ENCODE measurements around the gene ZSCAN20. TPM values are rescaled to one million over a fixed set of nuclear protein-coding genes. Genes with fewer than 3 reads are reported as not detected.
"Not testable (repeated sequence)": the region's sequence is repeated elsewhere in the genome, so short reads cannot be mapped to it uniquely, and the experiment has no call there.

ZSCAN20 gene
- total RNA-seq, 1 donor from 2014 or later: 4.3 TPM

- no peak for ATAC-seq
- no peak overlapping the region for H3K27ac ChIP-seq
- intact Hi-C loops (cut with DNase I): no loop called here
Observed at GRCh38 chr1:33503506-33503905, 31.1 kb downstream of the ZSCAN20 start.

DNA sequence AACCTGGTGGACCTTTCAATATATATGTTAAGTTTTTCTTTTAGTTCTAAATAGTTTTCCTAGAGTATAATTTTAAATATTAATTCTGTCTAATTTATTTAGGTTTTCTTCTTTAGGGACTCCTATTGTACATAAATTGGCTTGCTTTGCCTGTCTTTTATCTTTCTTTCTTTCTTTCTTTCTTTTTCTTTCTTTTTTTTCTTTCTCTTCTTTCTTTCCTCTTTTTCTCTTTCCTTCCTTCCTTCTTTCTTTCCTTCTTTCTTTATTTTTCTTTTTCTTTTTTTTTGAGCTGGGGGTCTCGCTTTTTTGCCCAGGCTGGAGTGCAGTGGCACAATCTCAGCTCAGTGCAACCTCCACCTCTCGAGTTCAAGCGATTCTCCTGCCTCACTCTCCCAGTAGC, 35.2 kb downstream of the ZSCAN20 start:
- no peak for ATAC-seq

More at GRCh38 chr1:33503506-33503905, 31.1 kb downstream of the ZSCAN20 start:
- no peak for DNase-seq
- no peaks in the 10 kb centered on the region for H3K36me3 ChIP-seq
- no peaks in the 10 kb centered on the region for H3K27me3 ChIP-seq
- H3K9me3 ChIP-seq: no peaks in the 10 kb centered on the region
- TF ChIP-seq, protein P1, sequence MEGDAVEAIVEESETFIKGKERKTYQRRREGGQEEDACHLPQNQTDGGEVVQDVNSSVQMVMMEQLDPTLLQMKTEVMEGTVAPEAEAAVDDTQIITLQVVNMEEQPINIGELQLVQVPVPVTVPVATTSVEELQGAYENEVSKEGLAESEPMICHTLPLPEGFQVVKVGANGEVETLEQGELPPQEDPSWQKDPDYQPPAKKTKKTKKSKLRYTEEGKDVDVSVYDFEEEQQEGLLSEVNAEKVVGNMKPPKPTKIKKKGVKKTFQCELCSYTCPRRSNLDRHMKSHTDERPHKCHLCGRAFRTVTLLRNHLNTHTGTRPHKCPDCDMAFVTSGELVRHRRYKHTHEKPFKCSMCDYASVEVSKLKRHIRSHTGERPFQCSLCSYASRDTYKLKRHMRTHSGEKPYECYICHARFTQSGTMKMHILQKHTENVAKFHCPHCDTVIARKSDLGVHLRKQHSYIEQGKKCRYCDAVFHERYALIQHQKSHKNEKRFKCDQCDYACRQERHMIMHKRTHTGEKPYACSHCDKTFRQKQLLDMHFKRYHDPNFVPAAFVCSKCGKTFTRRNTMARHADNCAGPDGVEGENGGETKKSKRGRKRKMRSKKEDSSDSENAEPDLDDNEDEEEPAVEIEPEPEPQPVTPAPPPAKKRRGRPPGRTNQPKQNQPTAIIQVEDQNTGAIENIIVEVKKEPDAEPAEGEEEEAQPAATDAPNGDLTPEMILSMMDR (IDR thresholded peaks at IDR 0.05): no peak
- no peak overlapping the region for H3K4me3 ChIP-seq
- H3K4me1 ChIP-seq: no peaks in the 10 kb centered on the region

GRCh38 chr1:33508151-33508550, 35.7 kb downstream of the ZSCAN20 start:
- Histone ChIP-seq H3K36me3 (no peaks in the 10 kb centered on the region), H3K4me3 (no peak overlapping the region), H3K27ac (no peak overlapping the region), H3K27me3 (no peaks in the 10 kb centered on the region), H3K4me1 (no peaks in the 10 kb centered on the region), H3K9me3 (no peaks in the 10 kb centered on the region)
- no peak for ATAC-seq
- TF ChIP-seq, protein P1 (IDR thresholded peaks at IDR 0.05): no peak
- no peak for DNase-seq
- intact Hi-C loops (cut with DNase I): no loop called here

More for the DNA sequence above, 35.2 kb downstream of the ZSCAN20 start:
- Histone ChIP-seq H3K4me1 (no peaks in the 10 kb centered on the region), H3K36me3 (no peaks in the 10 kb centered on the region), H3K4me3 (no peak overlapping the region), H3K27me3 (no peaks in the 10 kb centered on the region), H3K27ac (no peak overlapping the region), H3K9me3 (no peaks in the 10 kb centered on the region)
- TF ChIP-seq, protein P1 (IDR thresholded peaks at IDR 0.05): no peak
- intact Hi-C loops (cut with DNase I): no loop called here
- no peak for DNase-seq

DNA sequence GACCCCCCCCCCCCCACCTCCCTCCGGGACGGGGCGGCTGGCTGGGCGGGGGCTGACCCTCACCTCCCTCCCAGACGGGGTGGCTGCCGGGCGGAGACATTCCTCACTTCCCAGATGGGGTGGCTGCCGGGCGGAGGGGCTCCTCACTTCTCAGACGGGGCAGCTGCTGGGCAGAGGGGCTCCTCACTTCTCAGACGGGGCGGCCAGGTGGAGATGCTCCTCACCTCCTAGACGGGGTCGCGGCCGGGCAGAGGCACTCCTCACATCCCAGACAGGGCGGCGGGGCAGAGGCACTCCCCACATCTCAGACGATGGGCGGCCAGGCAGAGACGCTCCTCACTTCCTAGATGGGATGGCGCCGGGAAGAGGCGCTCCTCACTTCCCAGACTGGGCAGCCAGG, 36.8 kb downstream of the ZSCAN20 start:
- DNase-seq; H3K4me1 ChIP-seq; H3K36me3 ChIP-seq; H3K27me3 ChIP-seq; ATAC-seq; H3K27ac ChIP-seq; H3K9me3 ChIP-seq; H3K4me3 ChIP-seq; intact Hi-C loops (cut with DNase I): not testable (repeated sequence)

DNA sequence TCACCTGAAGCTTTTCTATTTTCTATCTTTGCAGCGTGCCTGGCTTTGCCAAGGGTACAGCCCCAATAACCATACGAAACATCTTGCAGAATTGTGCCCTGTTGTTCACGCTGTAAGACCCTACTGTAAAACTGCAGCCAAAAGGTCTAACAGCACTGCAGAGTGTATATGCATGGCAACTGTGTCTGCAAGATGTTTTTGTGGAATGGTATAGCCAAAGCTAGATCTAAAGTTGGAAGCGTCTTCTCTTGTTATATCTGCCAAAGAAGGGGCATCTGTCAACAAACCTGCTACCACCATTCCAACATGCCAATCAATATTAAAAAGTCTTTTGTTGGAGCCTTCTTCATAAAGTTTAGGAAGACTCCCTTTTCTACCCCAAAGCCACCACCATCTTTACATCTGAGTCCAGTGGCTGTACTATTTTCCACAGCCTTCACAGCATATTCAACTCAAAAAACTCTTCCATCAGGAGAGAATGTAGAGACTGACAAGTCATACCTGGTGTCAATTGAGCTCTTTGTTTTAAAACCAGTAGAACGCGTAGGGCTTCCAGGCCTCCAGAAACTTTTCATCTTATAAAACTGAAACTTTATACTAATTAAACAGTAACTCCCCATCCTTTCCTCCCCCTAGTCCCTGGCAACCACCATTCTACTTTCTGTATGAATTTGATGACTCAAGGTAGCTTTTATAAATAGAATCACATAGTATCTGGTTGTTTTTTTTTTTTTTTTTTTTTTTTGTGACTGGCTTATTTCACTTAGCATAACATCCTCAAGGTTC, 40.0 kb downstream of the ZSCAN20 start:
- no peak for DNase-seq
- no peak overlapping the region for H3K4me3 ChIP-seq

DNA sequence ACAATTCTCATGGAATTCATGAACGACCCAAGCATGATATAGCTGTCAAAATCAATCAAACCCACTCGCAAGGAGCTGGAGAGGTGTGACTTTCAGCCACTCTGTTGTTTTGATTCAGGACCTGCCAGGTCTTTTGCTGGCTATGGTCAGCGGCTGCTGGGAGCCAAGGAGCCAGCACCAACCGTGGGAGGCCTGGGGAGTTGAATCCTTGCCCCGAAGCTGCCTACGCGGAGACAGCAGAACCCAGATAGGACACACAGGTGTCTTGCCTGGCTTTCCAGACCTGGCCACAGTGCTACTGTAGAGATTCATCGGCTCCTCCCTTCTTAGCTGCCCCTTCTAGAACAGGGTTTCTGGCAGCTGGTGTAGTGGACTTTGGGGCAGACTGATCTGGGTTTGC, 42.7 kb downstream of the ZSCAN20 start:
- no peak overlapping the region for H3K27ac ChIP-seq
- H3K27me3 ChIP-seq: no peaks in the 10 kb centered on the region
- intact Hi-C loops (cut with DNase I): no loop called here
- no peaks in the 10 kb centered on the region for H3K4me1 ChIP-seq
- ATAC-seq: no peak
- no peak for DNase-seq
- no peaks in the 10 kb centered on the region for H3K36me3 ChIP-seq
- no peak overlapping the region for H3K4me3 ChIP-seq
- TF ChIP-seq, protein P1 (IDR thresholded peaks at IDR 0.05): no peak
- no peaks in the 10 kb centered on the region for H3K9me3 ChIP-seq

More for the DNA sequence above, 40.0 kb downstream of the ZSCAN20 start:
- Histone ChIP-seq H3K27me3 (no peaks in the 10 kb centered on the region), H3K27ac (no peak overlapping the region), H3K36me3 (no peaks in the 10 kb centered on the region), H3K9me3 (no peaks in the 10 kb centered on the region), H3K4me1 (no peaks in the 10 kb centered on the region)
- intact Hi-C loops (cut with DNase I): no loop called here
- ATAC-seq: no peak
- TF ChIP-seq, protein P1 (IDR thresholded peaks at IDR 0.05): no peak

Measured in upper lobe of right lung (tissue), 1 donor.